ENCODE measurements around the gene ISOC2.

Gene ISOC2

DNA sequence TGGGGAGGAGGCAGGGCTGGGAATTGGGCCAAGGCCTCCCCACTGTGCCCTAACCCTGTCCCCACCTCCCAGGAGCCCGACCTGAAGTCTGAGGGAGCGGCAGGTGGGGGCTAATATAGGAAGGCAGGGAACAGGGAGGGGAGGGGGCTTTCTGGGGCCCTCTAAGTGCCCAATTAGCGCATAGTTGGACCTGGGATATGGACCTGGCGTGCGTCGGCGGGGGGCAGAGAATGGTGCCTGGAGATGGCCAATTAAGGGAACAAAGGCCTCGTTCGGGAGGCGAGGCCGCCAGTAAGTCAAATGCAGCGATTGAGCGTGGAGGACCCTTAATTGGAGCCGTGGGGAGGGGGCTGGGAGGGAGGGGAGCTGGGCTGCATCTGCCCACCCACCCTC, 3.2 kb upstream of the ISOC2 start, which contains the start of gene C19orf85:
Gene C19orf85 (minus strand): TSS at position 90 of the 393 bp plus-strand sequence. CDS start 197 bp downstream, outside the sequence.
- no peak for TF ChIP-seq FOXA1 (IDR thresholded peaks at IDR 0.05)
- TF ChIP-seq NFRKB (IDR thresholded peaks at IDR 0.05), result no peak
- TF ChIP-seq BHLHE40 (IDR thresholded peaks at IDR 0.05; ENCODE audit: borderline replicate concordance), result no peak
- no peak for TF ChIP-seq ARNT (IDR thresholded peaks at IDR 0.05)
- TF ChIP-seq ELF4 (IDR thresholded peaks at IDR 0.05), result no peak
- no peak for TF ChIP-seq CTBP1 (IDR thresholded peaks at IDR 0.05; ENCODE audit: borderline replicate concordance)
- TF ChIP-seq SUZ12 (IDR thresholded peaks at IDR 0.05), result no peak
- TF ChIP-seq FOXM1 (IDR thresholded peaks at IDR 0.05; ENCODE audit: borderline replicate concordance), result no peak
- no peak for TF ChIP-seq LEF1 (IDR thresholded peaks at IDR 0.05; ENCODE audit: borderline replicate concordance)
- no peak for TF ChIP-seq FOXK2 (IDR thresholded peaks at IDR 0.05)
- no peak for TF ChIP-seq PKNOX1 (IDR thresholded peaks at IDR 0.05)
- no peak for TF ChIP-seq L3MBTL2 (conservative IDR thresholded peaks at IDR 0.05)
- TF ChIP-seq HDGF (IDR thresholded peaks at IDR 0.05; ENCODE audit: borderline replicate concordance), result no peak
- no peak for TF ChIP-seq TARDBP (IDR thresholded peaks at IDR 0.05)
- no peak for TF ChIP-seq SP1 (IDR thresholded peaks at IDR 0.05)
- ChIA-PET POLR2A (no interaction called here), CTCF (no interaction called here)
- no peak for DNase-seq (ENCODE audit: extremely low spot score)

DNA sequence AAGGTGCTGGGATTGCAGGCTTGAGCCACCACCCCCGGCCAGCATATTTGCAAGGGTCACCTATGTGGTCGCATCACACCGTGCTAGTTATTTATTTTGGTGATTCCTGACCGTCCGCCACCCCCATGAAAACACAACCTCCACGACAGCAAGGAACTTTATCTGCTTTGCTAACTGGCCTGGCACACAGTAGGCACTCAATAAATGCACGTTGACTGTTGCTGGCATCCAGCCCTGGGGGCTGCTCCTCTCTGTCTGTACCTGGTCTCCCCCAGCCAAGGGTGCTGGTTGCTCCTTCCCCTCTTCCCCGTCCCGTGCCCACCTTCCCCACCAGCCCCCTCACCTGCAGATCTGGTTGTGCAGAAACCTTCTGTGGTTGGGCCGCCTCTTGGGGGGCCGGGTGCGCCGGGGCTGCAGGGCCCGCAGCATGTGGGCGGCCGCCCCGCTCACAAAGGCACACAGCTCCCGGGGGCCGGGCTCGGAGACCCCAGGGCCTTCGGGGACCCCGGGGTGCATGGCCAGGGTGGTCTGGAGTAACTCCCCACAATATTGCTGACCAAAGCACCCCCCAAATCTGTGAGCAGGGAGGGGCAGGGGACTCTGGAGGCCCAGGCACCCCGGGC, 2.7 kb upstream of the ISOC2 start:
- ChIA-PET CTCF (no interaction called here), POLR2A (no interaction called here)
- TF ChIP-seq ZNF384 (IDR thresholded peaks at IDR 0.05), result no peak
- no peak for TF ChIP-seq HDGF (IDR thresholded peaks at IDR 0.05; ENCODE audit: borderline replicate concordance)
- TF ChIP-seq L3MBTL2 (conservative IDR thresholded peaks at IDR 0.05), result no peak
- no peak for TF ChIP-seq BHLHE40 (IDR thresholded peaks at IDR 0.05; ENCODE audit: borderline replicate concordance)
- no peak for TF ChIP-seq TARDBP (IDR thresholded peaks at IDR 0.05)
- TF ChIP-seq ARNT (IDR thresholded peaks at IDR 0.05), result no peak
- no peak for TF ChIP-seq NFRKB (IDR thresholded peaks at IDR 0.05)
- no peak for TF ChIP-seq ELF4 (IDR thresholded peaks at IDR 0.05)
- no peak for TF ChIP-seq FOXM1 (IDR thresholded peaks at IDR 0.05; ENCODE audit: borderline replicate concordance)
- no peak for TF ChIP-seq LEF1 (IDR thresholded peaks at IDR 0.05; ENCODE audit: borderline replicate concordance)
- TF ChIP-seq PKNOX1 (IDR thresholded peaks at IDR 0.05), result no peak
- TF ChIP-seq SP1 (IDR thresholded peaks at IDR 0.05), result no peak
- TF ChIP-seq CTBP1 (IDR thresholded peaks at IDR 0.05; ENCODE audit: borderline replicate concordance), result no peak
- TF ChIP-seq FOXK2 (IDR thresholded peaks at IDR 0.05), result no peak
- TF ChIP-seq SUZ12 (IDR thresholded peaks at IDR 0.05), result no peak
- no peak for TF ChIP-seq FOXA1 (IDR thresholded peaks at IDR 0.05)
- no peak for DNase-seq (ENCODE audit: extremely low spot score)

GRCh38 chr19:55463583-55464031, 2.2 kb upstream of the ISOC2 start:
- POLR2A ChIA-PET, result no interaction called here
- DNase-seq (ENCODE audit: extremely low spot score), result no peak
- CTCF ChIA-PET, result no interaction called here
- TF ChIP-seq ARNT (IDR thresholded peaks at IDR 0.05) (no peak), PKNOX1 (IDR thresholded peaks at IDR 0.05) (no peak), HDGF (IDR thresholded peaks at IDR 0.05; ENCODE audit: borderline replicate concordance) (no peak), FOXA1 (IDR thresholded peaks at IDR 0.05) (no peak), FOXM1 (IDR thresholded peaks at IDR 0.05; ENCODE audit: borderline replicate concordance) (no peak), SUZ12 (IDR thresholded peaks at IDR 0.05) (no peak), CTBP1 (IDR thresholded peaks at IDR 0.05; ENCODE audit: borderline replicate concordance) (no peak), BHLHE40 (IDR thresholded peaks at IDR 0.05; ENCODE audit: borderline replicate concordance) (no peak), LEF1 (IDR thresholded peaks at IDR 0.05; ENCODE audit: borderline replicate concordance) (no peak)

DNA sequence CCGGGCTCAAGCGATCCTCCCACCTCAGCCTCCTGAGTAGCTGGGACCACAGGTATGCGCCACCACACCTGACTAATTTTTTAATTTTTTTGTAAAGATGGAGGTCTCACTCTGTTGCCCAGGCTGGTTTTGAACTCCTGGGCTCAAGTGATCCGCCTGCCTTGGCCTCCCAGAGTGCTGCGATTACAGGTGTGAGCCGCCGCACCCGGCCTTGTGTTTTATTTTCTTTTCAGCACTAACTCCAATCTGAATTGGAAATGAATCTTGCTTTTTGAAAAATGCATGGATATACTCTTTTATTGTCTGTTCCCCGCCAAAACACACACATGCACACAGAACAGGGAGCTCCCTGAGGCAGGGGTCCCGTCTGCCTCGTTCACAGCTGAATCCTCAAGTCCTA, 1.3 kb upstream of the ISOC2 start:
- ChIA-PET CTCF (no interaction called here), POLR2A (interaction anchor here (1.0 to 1.4 kb wide), 2 partner anchors 11 to 14 kb away, joined by 3 to 5 read pairs; partner anchors contain the start of gene ZNF628)
- DNase-seq (ENCODE audit: extremely low spot score), result no peak
- TF ChIP-seq BHLHE40 (IDR thresholded peaks at IDR 0.05; ENCODE audit: borderline replicate concordance) (no peak), SP1 (IDR thresholded peaks at IDR 0.05) (no peak), ZNF384 (IDR thresholded peaks at IDR 0.05) (no peak), NFRKB (IDR thresholded peaks at IDR 0.05) (no peak), SUZ12 (IDR thresholded peaks at IDR 0.05) (no peak), ELF4 (IDR thresholded peaks at IDR 0.05) (no peak), ARNT (IDR thresholded peaks at IDR 0.05) (no peak), CTBP1 (IDR thresholded peaks at IDR 0.05; ENCODE audit: borderline replicate concordance) (no peak), FOXM1 (IDR thresholded peaks at IDR 0.05; ENCODE audit: borderline replicate concordance) (no peak), FOXA1 (IDR thresholded peaks at IDR 0.05) (no peak), TARDBP (IDR thresholded peaks at IDR 0.05) (no peak), PKNOX1 (IDR thresholded peaks at IDR 0.05) (no peak), HDGF (IDR thresholded peaks at IDR 0.05; ENCODE audit: borderline replicate concordance) (no peak), L3MBTL2 (conservative IDR thresholded peaks at IDR 0.05) (no peak)

GRCh38 chr19:55461974-55462626, 658 bp upstream of the ISOC2 start:
- no peak for DNase-seq (ENCODE audit: extremely low spot score)
- CTCF ChIA-PET, result no interaction called here
- POLR2A ChIA-PET, result interaction anchor here (0.7 to 1.4 kb wide), 9 partner anchors 10 to 392 kb away, joined by 3 to 14 read pairs (median 3); partner anchors contain the start of genes HSPBP1, PPP6R1, UBE2S and ZNF628
- TF ChIP-seq PKNOX1 (IDR thresholded peaks at IDR 0.05) (no peak), TARDBP (IDR thresholded peaks at IDR 0.05) (no peak), NFRKB (IDR thresholded peaks at IDR 0.05) (no peak), L3MBTL2 (conservative IDR thresholded peaks at IDR 0.05) (peak; percentile 9; the same call in 1 of the 2 replicates)
